ENCODE data around the gene FAM9A. TPM values are rescaled to one million over a fixed set of nuclear protein-coding genes. Genes with fewer than 3 reads are reported as not detected.

Gene FAM9A
- total RNA-seq, 4 donors from 2014 or later = not detected

DNA sequence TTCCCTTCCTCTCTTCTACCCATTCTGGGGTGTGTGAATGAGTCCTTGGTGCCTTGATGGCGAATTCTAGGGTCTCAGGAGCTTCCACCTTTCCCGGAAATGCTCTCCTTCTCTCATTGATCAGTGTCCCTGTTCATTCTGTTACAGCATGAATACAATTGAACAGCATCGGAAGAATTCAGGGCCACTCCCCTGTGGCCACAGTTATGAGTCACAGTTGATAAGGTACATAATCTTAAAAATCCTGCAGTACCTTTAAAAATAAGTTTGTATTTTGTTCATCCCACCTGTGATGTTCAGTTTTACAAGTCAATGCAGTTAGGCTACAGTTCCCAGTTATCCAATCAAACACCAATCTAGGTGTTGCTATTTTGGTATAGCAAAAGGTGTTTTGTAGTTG, 47.3 kb upstream of the FAM9A start:
- TF ChIP-seq POLR2A (IDR thresholded peaks at IDR 0.05) = no peak
- TF ChIP-seq, protein P1, sequence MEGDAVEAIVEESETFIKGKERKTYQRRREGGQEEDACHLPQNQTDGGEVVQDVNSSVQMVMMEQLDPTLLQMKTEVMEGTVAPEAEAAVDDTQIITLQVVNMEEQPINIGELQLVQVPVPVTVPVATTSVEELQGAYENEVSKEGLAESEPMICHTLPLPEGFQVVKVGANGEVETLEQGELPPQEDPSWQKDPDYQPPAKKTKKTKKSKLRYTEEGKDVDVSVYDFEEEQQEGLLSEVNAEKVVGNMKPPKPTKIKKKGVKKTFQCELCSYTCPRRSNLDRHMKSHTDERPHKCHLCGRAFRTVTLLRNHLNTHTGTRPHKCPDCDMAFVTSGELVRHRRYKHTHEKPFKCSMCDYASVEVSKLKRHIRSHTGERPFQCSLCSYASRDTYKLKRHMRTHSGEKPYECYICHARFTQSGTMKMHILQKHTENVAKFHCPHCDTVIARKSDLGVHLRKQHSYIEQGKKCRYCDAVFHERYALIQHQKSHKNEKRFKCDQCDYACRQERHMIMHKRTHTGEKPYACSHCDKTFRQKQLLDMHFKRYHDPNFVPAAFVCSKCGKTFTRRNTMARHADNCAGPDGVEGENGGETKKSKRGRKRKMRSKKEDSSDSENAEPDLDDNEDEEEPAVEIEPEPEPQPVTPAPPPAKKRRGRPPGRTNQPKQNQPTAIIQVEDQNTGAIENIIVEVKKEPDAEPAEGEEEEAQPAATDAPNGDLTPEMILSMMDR (IDR thresholded peaks at IDR 0.05) = no peak
- WGBS, 2 donors = 62 to 67% methylated on average over 3 of the region's 3 CpGs
- no peak overlapping the region for H3K27ac ChIP-seq
- H3K27me3 ChIP-seq = no peaks in the 10 kb centered on the region
- no peaks in the 10 kb centered on the region for H3K36me3 ChIP-seq
- no peak for DNase-seq (ENCODE audit: low spot score in 2 of 2)
- H3K9me3 ChIP-seq = no peaks in the 10 kb centered on the region
- H3K4me1 ChIP-seq = no peaks in the 10 kb centered on the region
- no peak overlapping the region for H3K4me3 ChIP-seq

DNA sequence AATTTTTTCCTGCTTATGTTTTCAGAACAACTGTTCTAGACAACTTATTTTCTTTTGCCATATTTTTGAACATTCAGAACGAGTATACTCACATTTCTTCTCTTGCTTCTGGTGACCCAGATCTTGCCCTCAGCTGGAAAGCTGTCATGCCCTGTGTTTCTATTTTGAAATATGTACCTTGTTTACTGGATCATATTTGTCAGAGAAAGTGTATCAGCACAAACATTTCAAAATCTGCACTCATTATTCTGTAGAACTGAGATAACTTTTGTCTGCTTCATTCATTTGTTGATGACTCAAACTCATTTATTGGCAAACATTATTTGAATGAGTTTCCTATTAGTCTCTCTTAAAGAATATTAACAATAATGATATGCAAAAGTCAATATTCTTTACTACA, 46.2 kb upstream of the FAM9A start:
- H3K9me3 ChIP-seq = no peaks in the 10 kb centered on the region
- no peaks in the 10 kb centered on the region for H3K36me3 ChIP-seq
- no peak overlapping the region for H3K4me3 ChIP-seq
- H3K27ac ChIP-seq = no peak overlapping the region
- TF ChIP-seq, protein P1 (IDR thresholded peaks at IDR 0.05) = no peak
- TF ChIP-seq POLR2A (IDR thresholded peaks at IDR 0.05) = no peak
- no peak for TF ChIP-seq EP300 (IDR thresholded peaks at IDR 0.05)
- no peaks in the 10 kb centered on the region for H3K27me3 ChIP-seq
- WGBS, 2 donors = 11 to 27% methylated on average over 1 of the region's 1 CpG
- DNase-seq (ENCODE audit: low spot score in 2 of 2) = no peak
- H3K4me1 ChIP-seq = no peaks in the 10 kb centered on the region

DNA sequence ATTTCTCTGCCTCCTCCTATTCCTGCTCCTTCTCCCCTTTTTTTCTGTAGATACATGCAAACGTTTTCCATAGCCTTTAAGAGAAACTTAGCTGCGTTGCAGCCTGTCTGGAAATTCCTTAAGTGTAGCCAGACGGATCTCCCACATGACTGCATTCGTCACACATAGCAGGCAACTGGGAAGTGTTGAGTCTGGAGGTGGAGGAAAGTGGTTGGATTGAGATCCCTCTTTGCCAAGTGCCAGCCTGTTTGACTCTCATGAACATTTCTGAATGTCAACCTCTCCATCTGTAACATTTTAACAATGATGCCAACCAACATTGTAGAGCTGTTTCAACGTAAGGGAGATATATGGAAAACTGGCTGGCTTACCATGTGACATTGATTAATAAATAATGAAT, 45.1 kb upstream of the FAM9A start:
- DNase-seq (ENCODE audit: low spot score in 2 of 2) = no peak
- no peak overlapping the region for H3K27ac ChIP-seq
- H3K36me3 ChIP-seq = no peaks in the 10 kb centered on the region
- no peaks in the 10 kb centered on the region for H3K27me3 ChIP-seq
- TF ChIP-seq, protein P1 (IDR thresholded peaks at IDR 0.05) = no peak
- no peak for TF ChIP-seq EP300 (IDR thresholded peaks at IDR 0.05)
- no peak overlapping the region for H3K4me3 ChIP-seq
- no peaks in the 10 kb centered on the region for H3K4me1 ChIP-seq
- 67 to 88% methylated on average over 5 of the region's 5 CpGs for WGBS, 2 donors
- no peaks in the 10 kb centered on the region for H3K9me3 ChIP-seq

DNA sequence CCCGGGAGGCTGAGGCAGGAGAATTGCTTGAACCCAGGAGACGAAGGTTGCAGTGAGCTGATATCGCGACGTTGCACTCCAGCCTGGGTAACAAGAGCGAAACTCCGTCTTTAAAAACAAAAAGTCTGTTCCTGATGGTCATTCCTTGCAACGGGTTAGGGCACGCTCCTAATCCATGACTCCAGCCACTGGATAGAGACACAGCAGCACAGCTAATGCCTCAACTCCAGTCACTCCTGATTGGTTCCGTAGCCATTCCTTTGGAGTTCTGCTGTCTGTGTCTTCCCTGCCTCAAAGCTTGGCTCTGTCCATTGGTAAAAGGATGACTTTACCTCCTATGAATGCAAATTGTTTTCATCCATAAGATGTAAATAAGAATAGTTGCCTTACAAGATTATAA, 44.3 kb upstream of the FAM9A start:
- DNase-seq (ENCODE audit: low spot score in 2 of 2) = no peak
- Histone ChIP-seq H3K9me3 (no peaks in the 10 kb centered on the region), H3K27me3 (no peaks in the 10 kb centered on the region), H3K36me3 (no peaks in the 10 kb centered on the region), H3K27ac (no peak overlapping the region), H3K4me1 (no peaks in the 10 kb centered on the region), H3K4me3 (no peak overlapping the region)
- TF ChIP-seq POLR2A (IDR thresholded peaks at IDR 0.05) (no peak), EP300 (IDR thresholded peaks at IDR 0.05) (no peak)
- TF ChIP-seq, protein P1 (IDR thresholded peaks at IDR 0.05) = no peak
- 85 to 86% methylated on average over 8 to 10 of the region's 10 CpGs for WGBS, 2 donors

DNA sequence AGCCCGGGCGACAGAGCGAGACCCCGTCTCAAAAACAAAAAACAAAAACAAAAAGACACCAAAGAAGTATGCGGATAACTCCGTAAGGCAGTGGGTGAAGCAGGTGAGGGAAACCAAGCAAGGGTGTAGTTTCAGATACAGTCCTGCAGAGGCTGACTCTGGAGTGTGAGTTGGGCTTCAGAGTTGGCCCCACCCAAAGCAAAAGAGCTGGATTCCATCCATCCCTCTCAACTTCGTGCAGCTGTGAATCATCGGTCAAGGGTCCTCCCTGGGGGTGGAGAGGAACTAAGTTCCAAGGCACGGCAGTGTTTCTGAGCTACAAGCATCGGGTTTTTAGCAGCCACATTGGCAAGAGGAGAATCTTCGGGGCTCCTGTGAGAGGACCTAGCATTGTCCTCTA, 43.9 kb upstream of the FAM9A start:
- DNase-seq (ENCODE audit: low spot score in 2 of 2) = no peak
- Histone ChIP-seq H3K9me3 (no peaks in the 10 kb centered on the region), H3K4me1 (no peaks in the 10 kb centered on the region), H3K4me3 (no peak overlapping the region), H3K27ac (no peak overlapping the region), H3K27me3 (no peaks in the 10 kb centered on the region), H3K36me3 (no peaks in the 10 kb centered on the region)
- WGBS, 2 donors = 78 to 87% methylated on average over 6 to 11 of the region's 11 CpGs
- TF ChIP-seq, protein P1 (IDR thresholded peaks at IDR 0.05) = no peak
- no peak for TF ChIP-seq POLR2A (IDR thresholded peaks at IDR 0.05)
- TF ChIP-seq EP300 (IDR thresholded peaks at IDR 0.05) = no peak
